MM.1S (cell line): ENCODE data around the gene SH3RF3.

ENCODE experiments used
- EZH2 ChIP-seq: fragments of 300-600 bp; sonication (generic); optimal IDR thresholded peaks from 2 replicates; pipeline ENCODE3; 2017; ENCODE audit warnings: low read depth, mild to moderate bottlenecking, antibody characterized with exemption, low read length, mixed read lengths
- EZH2phosphoT487 ChIP-seq: fragments of 300-600 bp; sonication (generic); IDR thresholded peaks from 2 replicates; pipeline ENCODE4 v1.6.1; 2018; ENCODE audit warnings: antibody characterized with exemption, low read length

GRCh38 chr2:109368798-109369197 is 239.8 kb downstream of the SH3RF3 start:
- TF ChIP-seq EZH2 (no peak), EZH2phosphoT487 (no peak)
